Right ventricle myocardium inferior (tissue), 1 donor: ENCODE results near the gene RBL2. TPM values are rescaled to one million over a fixed set of nuclear protein-coding genes. Genes with fewer than 3 reads are reported as not detected.
"Not testable (repeated sequence)": the region's sequence is repeated elsewhere in the genome, so short reads cannot be mapped to it uniquely, and the experiment has no call there.

Experiments
- ATAC-seq: fragments of 200-7000 bp; cut with Tn5 transposase; one replicate; pipeline ENCODE4 v1.9.1; 2020; ENCODE audit warnings: mild to moderate bottlenecking, moderate library complexity
- DNase-seq: peaks from one replicate; pipeline ENCODE4 v3.0.0; 2021; ENCODE audit errors: missing footprints
- intact Hi-C: fragments of 100-400 bp; cut with DNase I; formaldehyde crosslinking; loops from one replicate; pipeline ENCODE4 v1.11.0; 2022
- long read RNA-seq: library from polyadenylated mRNA; unstranded; transcript quantifications from one replicate; pipeline ENCODE4 v2.0.0, GENCODE V29; 2021
- total RNA-seq: library from RNA; stranded (reverse); fragmentation: NEBNext Ultra II Directional; extraction: Animal tissue kit (Norgen Biotek cat#: 25700); gene quantifications from one replicate; pipeline ENCODE4 v1.2.1, GENCODE V29; 2021
- donor health status: DM: no; HTN: yes; CAD: no; lungs with severe emphysema.

RBL2 gene
- total RNA-seq: 34.0 TPM
- long read RNA-seq, full-length matches to known transcripts: 28 of 52 reads
- long read RNA-seq, partial matches to known transcripts: 17 of 52 reads
- long read RNA-seq, other reads (novel, unspliced or antisense): 7 of 52 reads

- ATAC-seq (peak; percentile 95), DNase-seq (peak; percentile 93)
- intact Hi-C loops: loop anchor here (1.0 to 2.0 kb wide), 2 partner anchors 68 to 76 kb away; partner anchors contain the start of gene AKTIP
Measured at GRCh38 chr16:53434377-53435065, at the start of gene RBL2. Gene RBL2 (plus strand): TSS chr16:53434471. CDS start chr16:53434557, 86 bp downstream.

- ATAC-seq, intact Hi-C loops, DNase-seq: not testable (repeated sequence)
Measured at GRCh38 chr16:53384610-53385009, 49.7 kb upstream of the RBL2 start.

GRCh38 chr16:53404959-53405358 lies 29.3 kb upstream of the RBL2 start:
- no peak for ATAC-seq
- no peak for DNase-seq
- intact Hi-C loops: no loop called here

GRCh38 chr16:53412549-53412948 lies 21.7 kb upstream of the RBL2 start:
- intact Hi-C loops: no loop called here
- DNase-seq (no peak), ATAC-seq (no peak)

GRCh38 chr16:53413864-53414263 lies 20.4 kb upstream of the RBL2 start:
- DNase-seq: peak; percentile 68
- intact Hi-C loops: no loop called here
- no peak for ATAC-seq

GRCh38 chr16:53414381-53414780 lies 19.9 kb upstream of the RBL2 start:
- ATAC-seq: no peak
- intact Hi-C loops: no loop called here
- DNase-seq: no peak

GRCh38 chr16:53415504-53415903 lies 18.8 kb upstream of the RBL2 start:
- intact Hi-C loops: no loop called here
- ATAC-seq (no peak), DNase-seq (no peak)

- intact Hi-C loops: no loop called here
- DNase-seq: no peak
- ATAC-seq: no peak
Measured at GRCh38 chr16:53417011-53417410, 17.3 kb upstream of the RBL2 start.

- DNase-seq (no peak), ATAC-seq (no peak)
- intact Hi-C loops: no loop called here
Measured at GRCh38 chr16:53417976-53418375, 16.3 kb upstream of the RBL2 start.

GRCh38 chr16:53419383-53419709 lies 14.9 kb upstream of the RBL2 start:
- intact Hi-C loops, ATAC-seq, DNase-seq: not testable (repeated sequence)

GRCh38 chr16:53421248-53421647 lies 13.0 kb upstream of the RBL2 start:
- intact Hi-C loops: no loop called here
- ATAC-seq (no peak), DNase-seq (no peak)

- ATAC-seq, DNase-seq, intact Hi-C loops: not testable (repeated sequence)
Measured at GRCh38 chr16:53423968-53424367, 10.3 kb upstream of the RBL2 start.

GRCh38 chr16:53428681-53429080 lies 5.6 kb upstream of the RBL2 start:
- DNase-seq: no peak
- intact Hi-C loops: no loop called here
- ATAC-seq: no peak

- intact Hi-C loops: no loop called here
- no peak for DNase-seq
- no peak for ATAC-seq
Measured at GRCh38 chr16:53429221-53429943, 4.9 kb upstream of the RBL2 start.

GRCh38 chr16:53430363-53430762 lies 3.9 kb upstream of the RBL2 start:
- ATAC-seq: no peak
- intact Hi-C loops: no loop called here
- DNase-seq: no peak

- intact Hi-C loops: no loop called here
- no peak for ATAC-seq
- DNase-seq: no peak
Measured at GRCh38 chr16:53433509-53433908, 762 bp upstream of the RBL2 start.

GRCh38 chr16:53433930-53434376 lies 318 bp upstream of the RBL2 start:
- ATAC-seq: no peak
- no peak for DNase-seq
- intact Hi-C loops: loop anchor here (2.0 kb wide), 1 partner anchor 69 kb away; the partner anchor contains the start of gene AKTIP

- intact Hi-C loops: loop anchor here (1.0 to 2.0 kb wide), 2 partner anchors 68 to 75 kb away; partner anchors contain the start of gene AKTIP
- ATAC-seq: peak; percentile 93
- DNase-seq: peak; percentile 76
Measured at GRCh38 chr16:53435066-53435688, 906 bp downstream of the RBL2 start.

- ATAC-seq (no peak), DNase-seq (no peak)
- intact Hi-C loops: no loop called here
Measured at GRCh38 chr16:53440125-53440524, 5.9 kb downstream of the RBL2 start.
